ENCODE data around the gene WDR73.
"Not testable (repeated sequence)": the region's sequence is repeated elsewhere in the genome, so short reads cannot be mapped to it uniquely, and the experiment has no call there.

Gene WDR73

DNA sequence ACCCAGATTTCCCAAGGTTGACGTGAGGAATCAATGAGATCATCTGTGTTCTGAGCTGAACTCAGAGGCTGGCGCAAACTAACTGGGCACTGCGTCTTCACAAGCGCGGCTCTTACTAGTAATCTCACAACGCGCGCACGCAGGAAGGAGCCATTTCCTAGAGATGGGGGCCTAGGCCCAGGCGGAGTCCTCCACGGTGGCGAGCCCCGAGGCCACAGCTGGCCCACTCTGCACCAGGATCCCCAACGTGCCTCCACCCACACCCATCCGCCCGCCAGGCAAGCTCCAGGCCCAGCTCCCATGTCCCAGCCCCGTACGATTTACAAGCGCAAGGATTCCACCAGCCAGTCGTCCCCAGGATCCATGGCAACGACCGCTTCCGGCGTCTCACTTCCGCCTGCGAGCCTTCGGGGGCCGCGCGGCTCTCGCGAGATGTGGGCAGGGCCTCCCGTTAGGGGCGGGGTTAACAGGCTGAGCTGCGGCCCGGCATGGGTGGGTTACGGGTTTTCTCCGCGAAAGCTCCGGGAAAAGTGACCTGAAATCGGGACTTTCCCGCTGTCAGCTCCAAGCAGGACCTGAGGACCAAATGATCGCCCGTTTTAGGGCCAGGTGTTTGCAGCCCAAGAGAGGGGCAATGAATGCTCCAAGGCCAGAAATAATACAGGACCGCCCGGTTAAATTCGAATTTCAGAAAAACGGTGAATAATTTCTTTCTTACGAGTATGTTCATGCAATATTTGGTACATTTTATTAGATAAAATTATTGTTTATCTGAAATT is at the start of gene WDR73:
Gene WDR73 (minus strand): TSS at position 374 of the 779 bp plus-strand sequence. CDS start 9 bp downstream, at position 365.
- DNase-seq (ENCODE audit: low spot score) = peak; percentile 94

DNA sequence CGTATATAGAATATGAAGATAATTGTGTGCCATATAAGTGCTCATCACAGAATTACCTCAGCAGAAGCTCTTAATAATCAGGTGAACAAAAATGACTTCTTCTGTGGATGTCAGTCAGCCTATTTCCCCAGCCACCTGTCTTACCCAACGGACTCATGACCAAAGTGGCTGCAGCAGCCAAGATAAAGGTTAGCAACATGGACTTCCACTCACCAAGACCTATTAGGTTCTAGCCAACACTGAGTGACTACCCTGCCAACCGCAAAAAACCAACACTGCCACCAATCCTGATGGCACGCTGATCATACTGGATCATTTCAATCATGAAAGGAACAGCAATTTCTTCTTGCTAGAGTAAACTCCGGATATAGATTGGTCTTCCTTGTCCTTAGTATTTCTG is 49.7 kb upstream of the WDR73 start:
- DNase-seq (ENCODE audit: low spot score) = no peak

DNA sequence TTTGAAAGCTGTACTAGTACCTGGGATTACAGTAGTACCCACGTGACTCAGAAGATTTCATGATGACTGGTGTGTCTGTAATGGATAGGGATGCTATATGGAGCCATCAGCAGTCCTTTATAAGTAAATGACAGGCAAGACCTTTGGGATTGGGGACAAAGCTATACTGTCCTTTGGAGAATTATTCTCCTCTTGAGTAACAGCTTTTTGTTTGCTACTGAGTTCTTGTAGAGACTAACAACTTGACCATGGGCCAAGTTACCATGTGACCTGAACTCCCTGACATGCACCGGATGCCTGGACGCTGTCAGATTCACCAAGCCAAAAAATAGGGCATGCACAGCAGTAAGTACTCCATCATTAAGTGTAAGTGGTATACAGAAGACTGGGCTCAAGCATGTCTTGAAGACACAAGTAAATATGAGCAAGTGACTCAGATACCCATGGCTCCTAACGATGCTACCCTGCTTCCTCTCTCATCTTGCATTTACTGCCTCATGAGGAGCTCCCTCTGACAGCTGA is 48.9 kb upstream of the WDR73 start:
- no peak for DNase-seq (ENCODE audit: low spot score)

DNA sequence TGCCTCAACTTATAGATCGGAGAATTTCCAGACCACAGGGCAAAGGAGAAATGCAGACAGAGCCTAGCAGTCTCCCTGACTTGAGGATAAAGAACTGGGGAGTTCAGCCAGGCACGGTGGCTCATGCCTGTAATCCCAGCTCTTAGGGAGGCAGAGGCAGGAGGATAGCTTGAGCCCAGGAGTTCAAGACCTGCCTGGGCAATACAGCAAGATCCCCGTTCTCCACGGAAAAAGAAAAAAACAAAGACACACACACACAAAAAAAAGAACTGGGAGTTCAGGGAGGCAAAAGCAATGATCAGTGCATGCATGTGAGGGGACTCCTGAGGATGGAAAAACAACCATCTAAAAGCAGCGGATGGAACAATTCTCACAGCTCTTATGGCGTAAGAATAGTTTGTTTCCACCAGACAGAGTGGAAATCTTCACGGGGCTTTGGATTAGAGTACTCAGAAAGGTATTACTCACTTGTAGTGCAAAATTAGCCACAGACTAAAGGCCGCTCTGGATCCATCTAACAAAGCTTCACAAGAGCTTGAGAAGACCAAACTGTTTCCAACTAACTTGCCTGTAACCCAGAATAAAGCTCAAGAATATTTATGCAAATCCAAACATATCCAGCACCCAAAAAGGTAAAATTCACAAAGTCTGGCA is 45.6 kb upstream of the WDR73 start:
- DNase-seq (ENCODE audit: low spot score) = no peak

GRCh38 chr15:84697236-84697990 is 43.3 kb upstream of the WDR73 start:
- no peak for DNase-seq (ENCODE audit: low spot score)

DNA sequence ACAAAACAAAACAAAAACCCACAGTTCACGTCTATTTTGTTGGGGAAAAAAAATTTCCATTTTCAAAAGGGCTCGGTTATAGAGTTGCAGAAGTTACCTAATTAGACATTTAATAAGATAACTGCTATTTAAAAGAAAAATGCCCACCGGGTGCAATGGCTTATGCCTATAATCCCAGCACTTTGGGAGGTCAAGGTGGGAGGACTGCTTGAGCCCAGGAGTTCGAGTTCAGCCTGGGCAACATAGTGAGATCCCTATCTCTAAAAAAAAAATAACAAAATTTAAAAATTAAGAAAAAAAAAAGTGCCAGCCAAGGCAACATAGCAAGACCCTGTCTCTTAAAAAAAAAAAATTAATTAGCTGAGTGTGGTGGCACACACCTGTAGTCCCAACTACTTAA is 42.7 kb upstream of the WDR73 start:
- no peak for DNase-seq (ENCODE audit: low spot score)

GRCh38 chr15:84690342-84690741 is 36.3 kb upstream of the WDR73 start:
- DNase-seq (ENCODE audit: low spot score) = no peak

- DNase-seq (ENCODE audit: low spot score) = no peak
Measured at GRCh38 chr15:84689858-84690257, 35.8 kb upstream of the WDR73 start.

GRCh38 chr15:84686446-84686845 is 32.4 kb upstream of the WDR73 start:
- DNase-seq (ENCODE audit: low spot score) = not testable (repeated sequence)

DNA sequence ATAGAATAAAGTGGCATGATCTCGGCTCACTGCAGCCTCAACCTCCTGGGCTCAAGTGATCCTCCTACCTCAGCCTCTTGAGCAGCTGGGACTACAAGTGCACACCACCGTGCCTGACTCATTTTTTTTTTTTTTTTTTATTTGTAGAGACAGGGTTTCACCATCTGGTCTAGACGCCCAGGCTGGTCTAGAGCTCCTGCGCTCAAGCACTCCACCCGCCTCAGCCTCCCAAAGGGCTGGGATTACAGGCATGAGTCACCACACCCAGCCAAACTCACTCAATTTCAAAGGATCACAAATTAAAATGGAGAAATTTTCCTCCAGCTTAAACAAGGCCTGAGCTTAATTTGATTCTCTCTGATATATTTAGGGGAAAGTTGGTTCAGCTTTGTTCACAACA is 31.2 kb upstream of the WDR73 start:
- DNase-seq (ENCODE audit: low spot score) = no peak

DNA sequence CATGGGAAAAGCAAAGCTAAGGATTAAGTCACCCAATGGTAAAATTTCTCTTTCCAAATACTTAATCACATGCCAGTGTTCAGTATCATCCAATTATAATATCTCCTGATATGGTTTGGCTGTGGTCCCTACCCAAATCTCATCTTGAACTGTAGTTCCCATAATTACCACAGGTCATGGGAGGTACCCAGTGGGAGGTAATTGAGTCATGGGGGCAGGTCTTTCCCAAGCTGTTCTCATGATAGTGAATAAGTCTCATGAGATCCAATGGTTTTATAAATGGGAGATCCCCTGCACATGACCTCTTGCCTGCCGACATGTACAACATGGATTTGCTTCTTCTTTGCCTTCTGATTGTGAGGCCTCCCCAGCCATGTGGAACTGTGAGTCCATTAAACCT is 30.0 kb upstream of the WDR73 start:
- DNase-seq (ENCODE audit: low spot score) = no peak

DNA sequence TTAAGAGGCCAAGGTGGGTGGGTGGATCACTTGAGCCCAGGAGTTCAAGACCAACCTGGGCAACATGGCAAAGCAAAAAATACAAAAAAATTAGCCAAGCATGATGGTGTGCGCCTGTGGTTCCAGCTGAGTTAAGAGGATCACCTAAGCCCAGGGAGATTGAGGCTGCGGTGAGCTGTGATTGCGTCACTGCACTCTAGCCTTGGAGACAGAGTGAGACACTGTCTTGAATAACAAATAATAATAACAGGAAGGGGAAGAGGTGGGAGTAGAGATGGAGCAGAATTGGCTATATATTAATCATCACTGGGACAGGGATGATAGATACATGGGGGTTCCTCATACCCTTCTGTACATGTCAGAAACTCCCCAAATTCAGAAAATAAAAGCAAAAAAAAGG is 27.7 kb upstream of the WDR73 start:
- DNase-seq (ENCODE audit: low spot score) = no peak

GRCh38 chr15:84671211-84671610 is 17.1 kb upstream of the WDR73 start:
- no peak for DNase-seq (ENCODE audit: low spot score)

DNA sequence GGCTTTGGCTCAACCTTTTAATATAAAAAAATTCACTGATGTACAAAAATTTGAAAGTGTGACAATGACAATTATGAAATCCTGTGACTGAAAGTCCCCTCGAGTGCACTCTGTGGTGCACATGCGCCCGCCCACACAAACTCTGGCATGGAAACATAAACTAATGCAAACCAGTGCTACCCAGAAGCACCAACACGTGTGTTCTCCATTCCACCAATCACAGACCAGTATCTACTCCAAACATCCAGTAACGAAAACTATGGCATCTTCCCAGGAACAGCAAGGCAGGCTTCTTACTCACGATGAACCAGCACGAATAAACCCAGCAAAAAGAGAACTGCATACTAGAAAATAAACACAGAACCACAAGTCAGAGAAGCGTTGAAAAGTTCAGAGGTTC is 15.6 kb upstream of the WDR73 start:
- no peak for DNase-seq (ENCODE audit: low spot score)

GRCh38 chr15:84668221-84668982 is 14.3 kb upstream of the WDR73 start:
- DNase-seq (ENCODE audit: low spot score) = no peak

DNA sequence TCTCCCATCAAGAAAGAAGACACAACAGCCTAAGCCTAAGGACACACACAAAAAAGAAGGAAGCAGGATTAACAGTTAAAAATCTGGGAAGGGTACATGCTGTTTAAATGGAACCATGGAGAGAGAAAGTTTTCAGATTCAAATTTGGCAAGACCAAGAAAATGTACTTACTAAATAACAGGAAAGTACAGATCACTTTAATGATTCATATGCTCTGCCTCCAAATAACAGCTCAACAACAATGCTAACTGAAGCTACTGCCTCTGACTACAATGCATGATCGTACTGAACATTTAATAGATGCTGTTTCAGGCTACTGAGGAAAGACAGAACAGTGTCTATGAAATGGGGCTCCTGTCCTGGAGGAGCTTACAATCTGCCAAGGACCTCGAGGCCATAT is 12.3 kb upstream of the WDR73 start:
- DNase-seq (ENCODE audit: low spot score) = no peak

GRCh38 chr15:84661001-84661400 is 6.9 kb upstream of the WDR73 start:
- DNase-seq (ENCODE audit: low spot score) = no peak

DNA sequence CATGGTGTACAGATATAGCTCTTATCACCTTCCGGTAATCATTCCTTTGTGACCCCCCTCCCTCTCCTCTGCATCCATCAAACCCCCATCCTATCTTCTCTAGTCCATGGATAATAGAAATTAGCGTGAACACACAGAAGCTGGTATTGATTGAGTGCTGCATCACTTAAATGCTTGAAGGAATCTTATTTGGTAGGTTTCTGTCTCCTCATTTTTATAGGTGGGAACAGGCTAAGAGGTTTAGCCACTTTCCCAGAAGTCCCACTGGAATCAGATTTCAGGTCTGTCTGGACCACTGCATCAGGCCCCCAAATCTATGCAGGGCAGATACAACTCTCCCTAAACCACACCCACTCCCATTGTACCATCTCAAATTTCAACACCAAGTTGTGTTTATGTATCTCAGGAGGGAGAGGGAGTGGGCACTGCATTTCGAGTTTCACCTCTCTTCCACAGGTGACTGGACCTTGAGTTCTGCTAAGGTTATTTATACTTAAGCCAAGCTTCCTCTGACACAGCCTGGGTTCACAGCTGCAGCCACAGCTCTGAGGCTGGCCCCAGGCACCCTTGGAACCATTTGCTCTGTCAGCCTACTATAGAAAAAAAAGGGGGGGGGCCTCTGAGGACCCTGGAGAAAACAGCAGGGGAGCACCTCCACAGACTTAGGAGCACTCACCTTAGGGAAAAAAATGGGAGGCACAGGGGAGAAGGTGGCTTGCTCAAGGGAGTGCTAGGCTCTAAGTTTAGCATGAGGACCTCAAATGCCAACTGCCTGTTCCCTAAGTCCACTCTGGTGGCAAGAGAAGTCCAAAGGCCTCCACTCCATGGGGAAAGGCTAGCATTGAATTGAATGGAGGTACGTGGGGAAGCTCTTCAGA is 6.1 kb upstream of the WDR73 start:
- DNase-seq (ENCODE audit: low spot score) = no peak

- DNase-seq (ENCODE audit: low spot score) = no peak
Measured at GRCh38 chr15:84658788-84659411, 4.8 kb upstream of the WDR73 start.

GRCh38 chr15:84658080-84658787 is 4.2 kb upstream of the WDR73 start, which contains the start of gene NMB:
TSS of gene NMB (minus strand) at chr15:84658199. CDS start at chr15:84658152, 47 bp downstream.
- DNase-seq (ENCODE audit: low spot score) = peak; percentile 98

Data from HuH-7 (cell line).